ENCODE data around the gene DPYD.

Gene DPYD

GRCh38 chr1:97123717-97124431 lies 797.0 kb downstream of the DPYD start:
- DNase-seq = no peak

DNA sequence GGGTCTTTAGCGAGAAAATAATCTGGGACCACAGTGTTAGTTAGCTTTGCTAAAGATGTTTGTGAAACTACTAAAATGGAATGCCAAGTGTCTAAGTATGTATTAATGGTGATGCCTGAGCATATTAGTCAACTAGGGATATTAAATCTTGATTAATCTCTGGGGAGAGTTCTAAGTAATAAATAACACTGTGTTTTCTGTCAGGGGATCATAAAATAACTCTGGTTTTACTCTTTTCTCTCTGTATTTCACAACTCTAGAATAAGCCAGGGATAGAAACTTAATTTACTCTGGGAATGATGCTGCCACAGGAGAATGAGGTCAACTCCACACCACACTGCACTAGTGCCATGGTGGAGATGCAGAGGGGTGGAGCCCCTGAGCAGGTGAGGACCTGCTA lies 800.0 kb downstream of the DPYD start:
- no peak for DNase-seq

GRCh38 chr1:97119260-97120158 lies 801.3 kb downstream of the DPYD start:
- DNase-seq = no peak

- no peak for DNase-seq
These were observed 806.0 kb downstream of the DPYD start for GRCh38 chr1:97114842-97115241.

DNA sequence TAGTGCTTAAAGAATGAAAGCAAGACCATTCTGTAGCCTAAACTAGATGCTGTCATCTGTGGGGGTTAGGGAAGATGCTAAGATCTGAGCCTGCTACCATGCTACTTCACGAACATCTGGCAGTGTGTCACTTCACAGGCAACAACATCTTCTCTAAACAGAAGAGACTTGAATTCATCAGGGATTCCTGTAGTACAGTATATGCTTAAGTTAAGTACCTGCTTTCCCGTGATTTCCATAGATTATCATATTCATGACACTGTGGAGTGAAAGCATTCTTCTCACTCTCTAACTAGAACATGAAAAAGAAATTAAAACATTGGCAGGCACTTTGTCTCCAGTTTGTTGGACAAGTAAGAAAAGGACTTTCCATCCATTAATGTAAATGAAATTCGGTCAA lies 808.4 kb downstream of the DPYD start:
- no peak for DNase-seq

DNA sequence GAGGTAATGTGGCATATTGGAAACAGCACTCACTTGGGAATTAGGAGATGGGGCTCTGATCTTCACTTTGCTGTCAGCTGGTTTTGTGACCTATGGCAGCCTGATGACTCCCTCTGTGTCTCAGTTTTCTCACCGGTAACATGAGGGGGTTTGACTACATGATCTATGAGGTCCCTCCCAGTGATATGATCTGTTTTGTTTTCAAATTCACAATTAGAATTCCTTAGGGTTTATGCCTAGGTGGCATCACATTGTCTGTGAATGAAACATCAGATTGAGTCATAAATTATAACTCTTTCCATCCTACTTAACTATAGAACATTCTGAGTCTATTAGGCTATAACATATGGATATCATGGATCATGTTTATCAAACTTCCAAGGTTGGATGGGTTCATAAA lies 812.7 kb downstream of the DPYD start:
- DNase-seq = no peak

DNA sequence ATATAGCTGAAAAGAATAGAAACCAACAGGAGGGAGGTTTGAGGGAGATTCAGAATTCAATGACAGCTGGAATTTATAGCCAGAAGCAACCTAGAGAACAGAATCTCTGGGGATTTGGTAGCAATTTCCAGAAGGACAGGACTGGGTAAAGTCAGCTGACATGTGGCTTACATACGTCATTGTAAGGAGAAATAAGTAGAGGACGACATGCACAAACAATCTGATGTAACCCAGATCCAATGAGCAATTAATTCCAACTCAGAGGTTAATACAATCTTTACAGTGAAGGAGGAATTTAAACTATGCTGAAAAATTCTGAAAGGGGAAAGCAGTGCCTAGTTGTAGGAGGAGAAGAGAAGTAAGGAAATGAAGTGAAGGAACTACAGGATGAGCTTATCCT lies 815.3 kb downstream of the DPYD start:
- no peak for DNase-seq

DNA sequence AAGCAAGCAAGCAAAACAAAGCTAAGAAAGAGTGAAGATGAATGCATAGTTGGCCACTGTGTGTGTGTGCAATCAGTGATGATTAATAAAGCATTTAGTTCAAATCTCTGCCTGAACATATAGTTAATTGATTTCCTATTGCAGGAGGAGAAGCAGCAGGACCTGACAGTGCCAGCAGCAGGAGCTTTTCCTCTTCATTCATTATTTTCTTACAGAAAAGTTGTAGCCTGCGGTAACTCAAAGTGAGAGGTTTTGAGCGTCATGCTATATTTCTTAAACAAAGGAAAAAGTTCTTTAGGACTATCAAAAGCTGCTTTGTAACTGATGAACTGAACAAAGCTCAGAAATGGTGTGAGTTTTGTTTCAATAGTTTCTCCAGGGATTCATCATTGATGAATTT lies 819.3 kb downstream of the DPYD start:
- no peak for DNase-seq

- DNase-seq = no peak
These were observed 823.4 kb downstream of the DPYD start for GRCh38 chr1:97097404-97097925.

- DNase-seq = no peak
These were observed 825.1 kb downstream of the DPYD start for GRCh38 chr1:97095764-97096163.

DNA sequence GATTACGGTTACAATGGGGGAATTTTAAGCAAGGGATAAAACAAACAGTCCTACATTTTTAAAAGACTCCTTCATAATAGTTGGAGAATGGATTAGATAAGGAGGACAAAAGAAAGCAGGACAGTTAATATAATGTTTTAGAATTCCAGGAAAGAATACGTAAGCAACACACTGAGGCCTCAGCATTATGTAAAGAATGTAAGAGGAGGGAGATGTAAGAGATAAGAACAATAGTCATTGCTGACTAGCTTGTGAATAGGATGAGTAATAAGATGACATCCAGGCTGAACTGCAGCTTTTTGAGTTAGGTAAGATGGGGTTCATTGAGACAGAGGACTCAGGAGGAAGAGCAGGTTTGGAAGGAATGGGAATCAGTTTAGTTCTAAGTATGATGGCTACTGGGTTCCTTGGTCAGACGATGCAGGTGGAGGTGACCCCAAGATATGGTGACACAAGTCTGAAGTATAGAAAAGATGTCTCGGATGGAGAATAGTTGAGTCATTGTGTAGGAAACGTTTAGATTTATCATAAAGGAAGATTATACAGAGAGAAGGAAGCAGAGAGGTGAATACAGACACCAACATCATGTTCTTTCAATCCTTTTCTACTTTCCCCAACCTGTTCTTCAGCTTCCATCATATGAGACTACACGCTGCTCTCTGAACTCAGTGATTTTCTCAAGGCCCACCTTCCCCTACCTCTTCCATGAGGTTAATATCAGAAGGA lies 826.4 kb downstream of the DPYD start:
- no peak for DNase-seq

GRCh38 chr1:97093741-97094140 lies 827.1 kb downstream of the DPYD start:
- no peak for DNase-seq

- no peak for DNase-seq
These were observed 828.0 kb downstream of the DPYD start for GRCh38 chr1:97092824-97093223.

- DNase-seq = no peak
These were observed 829.2 kb downstream of the DPYD start for GRCh38 chr1:97091679-97092078.

- no peak for DNase-seq
These were observed 829.6 kb downstream of the DPYD start for GRCh38 chr1:97091263-97091662.

DNA sequence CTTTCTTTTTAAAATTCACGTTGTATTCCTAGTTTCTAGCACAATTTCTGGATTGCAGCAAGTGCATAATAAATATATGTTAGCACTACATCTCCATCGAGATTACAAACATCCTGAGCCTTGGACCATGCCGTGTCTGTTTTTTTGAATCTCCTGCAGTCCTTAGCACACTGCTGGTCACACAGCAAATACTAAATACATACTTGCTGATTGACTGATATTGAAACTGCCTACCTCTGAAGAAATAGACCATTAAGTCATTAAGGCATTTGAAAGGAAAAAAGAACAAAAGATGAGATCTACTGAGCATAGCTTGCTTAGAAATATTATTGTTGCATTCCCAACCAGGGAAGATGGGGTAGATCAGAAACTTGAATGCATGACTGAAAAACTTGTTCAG lies 830.1 kb downstream of the DPYD start:
- DNase-seq = no peak

DNA sequence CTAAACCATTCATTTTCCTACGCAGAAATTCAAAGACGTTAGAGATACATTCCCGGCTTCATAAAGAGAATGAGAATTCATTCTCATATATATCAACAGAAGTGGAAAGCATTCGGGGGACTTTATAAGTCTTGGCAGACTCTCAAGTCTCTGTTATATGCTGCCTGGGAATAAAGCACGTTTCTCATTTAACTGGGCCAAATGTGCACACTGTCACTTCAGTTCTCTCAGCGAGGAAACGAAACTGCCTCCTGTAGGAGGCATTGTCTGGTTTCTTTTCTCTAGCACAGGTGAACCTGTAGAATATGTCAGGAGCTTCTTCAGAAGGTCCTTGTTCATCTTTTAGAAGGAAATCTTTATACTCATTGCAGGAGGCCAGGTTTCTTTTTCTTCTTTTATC lies 831.7 kb downstream of the DPYD start:
- no peak for DNase-seq

GRCh38 chr1:97088391-97088790 lies 832.4 kb downstream of the DPYD start:
- no peak for DNase-seq

DNA sequence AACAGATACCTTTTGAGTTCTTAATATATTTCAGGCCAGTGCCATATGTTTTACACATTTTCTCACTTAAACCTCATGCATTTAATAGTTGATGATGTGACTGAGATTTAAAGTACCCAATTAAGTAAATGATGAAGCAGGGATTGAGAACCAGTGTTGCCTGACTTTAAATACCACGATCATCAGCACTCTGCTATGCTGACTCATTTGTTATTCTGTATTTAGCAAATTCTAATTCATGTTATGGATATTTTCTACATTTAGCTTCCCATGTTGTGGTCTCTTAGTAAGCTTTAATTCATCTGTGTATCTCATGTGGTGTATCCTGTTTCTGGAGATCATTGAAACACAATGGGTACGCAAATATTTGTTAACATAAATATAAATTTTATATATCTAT lies 836.3 kb downstream of the DPYD start:
- no peak for DNase-seq

DNA sequence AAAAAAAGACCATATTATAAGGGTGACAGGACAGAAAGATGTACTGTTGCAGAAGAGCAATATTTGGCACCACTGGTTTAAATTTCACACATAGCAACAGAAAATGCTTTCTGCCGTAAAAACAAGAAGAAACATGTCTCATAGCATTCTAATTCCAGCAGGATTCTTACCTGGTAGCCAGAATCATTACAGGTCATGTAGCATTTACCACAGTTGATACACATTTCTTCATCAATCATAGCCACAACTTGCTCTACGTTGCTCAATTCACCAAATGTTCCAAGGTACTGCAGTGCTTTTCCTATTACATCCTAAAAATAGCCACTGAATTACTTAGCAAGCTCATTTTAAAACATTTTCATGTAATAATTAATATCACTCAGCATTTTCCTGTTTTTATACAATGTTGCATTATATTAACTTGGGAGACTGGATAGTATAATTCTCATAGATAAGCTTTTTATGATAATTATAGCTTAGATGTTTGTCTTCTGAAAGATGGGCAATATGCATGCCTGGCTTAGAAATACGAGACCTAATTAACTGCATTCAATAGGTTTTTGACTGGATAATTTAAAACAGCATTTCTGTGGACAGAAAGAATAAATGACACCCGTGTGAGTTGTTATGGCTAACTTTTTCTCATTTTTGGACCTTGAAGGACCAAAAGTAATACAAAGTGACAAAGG lies 838.5 kb downstream of the DPYD start:
- DNase-seq = no peak

- DNase-seq = no peak
These were observed 842.0 kb downstream of the DPYD start for GRCh38 chr1:97078872-97079271.

DNA sequence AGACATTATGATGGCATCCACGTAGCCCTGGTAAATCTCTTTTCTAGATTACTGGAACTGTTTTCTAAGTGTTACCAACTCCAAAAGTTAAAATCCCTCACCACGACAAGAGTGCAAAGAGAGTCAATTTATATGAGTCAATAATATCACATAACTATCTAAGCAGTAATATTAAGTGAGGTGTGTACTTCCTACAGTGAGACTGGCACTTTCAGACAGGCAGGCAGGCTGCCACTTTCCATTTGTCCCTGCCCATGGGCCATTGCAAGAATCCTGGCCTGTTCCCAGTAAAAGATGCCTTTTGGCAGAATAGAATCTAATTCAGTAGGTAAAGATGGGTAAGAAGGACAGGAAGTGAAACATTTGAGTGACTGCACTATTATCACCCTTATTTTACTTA lies 843.6 kb downstream of the DPYD start:
- DNase-seq = no peak

DNA sequence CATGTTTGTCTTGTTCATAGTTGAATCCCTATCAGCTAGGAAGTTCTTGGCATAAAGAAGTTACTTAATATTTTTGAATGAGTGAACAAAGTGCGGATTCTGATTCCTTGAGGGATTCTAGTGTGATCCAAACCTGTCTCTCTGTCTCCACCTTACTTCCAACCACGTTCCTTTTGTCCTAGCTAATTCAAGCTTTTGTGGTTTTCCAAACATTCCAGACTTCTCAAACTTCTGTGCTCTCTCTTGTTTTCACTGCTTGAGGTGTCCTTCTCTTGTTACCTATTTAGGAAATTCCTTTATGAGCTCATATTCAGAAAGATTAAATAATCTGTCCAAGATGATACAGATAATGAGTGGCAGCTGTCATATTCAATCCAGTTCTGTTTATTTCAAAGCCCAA lies 846.1 kb downstream of the DPYD start:
- no peak for DNase-seq

Data from NCI-H774 (cell line).